Colonic mucosa (tissue), 4 donors: ENCODE results near the gene TBCE. TPM values are rescaled to one million over a fixed set of nuclear protein-coding genes. Genes with fewer than 3 reads are reported as not detected.
"Not testable (repeated sequence)": the region's sequence is repeated elsewhere in the genome, so short reads cannot be mapped to it uniquely, and the experiment has no call there.

Experiments
- DNase-seq: peaks from one replicate; pipeline ENCODE4 v3.0.0-alpha.2; 2020
- H3K27ac ChIP-seq: fragments of 200-600 bp; one replicate; pipeline ENCODE4 v1.8.0; 2021
- H3K27me3 ChIP-seq: fragments of 200-600 bp; one replicate; pipeline ENCODE4 v1.8.0; 2021
- H3K36me3 ChIP-seq: fragments of 200-600 bp; one replicate; pipeline ENCODE4 v1.8.0; 2021
- H3K4me1 ChIP-seq: fragments of 200-600 bp; one replicate; pipeline ENCODE4 v1.8.0; 2021; ENCODE audit warnings: mild to moderate bottlenecking
- H3K4me3 ChIP-seq: fragments of 200-600 bp; one replicate; pipeline ENCODE4 v1.8.0; 2021
- H3K9ac ChIP-seq, 2 donors: one replicate each; pipeline ENCODE4 v1.7.0; 2013; ENCODE audit warnings: control low read depth in 2 of 2, low read depth in 2 of 2, low read length in 2 of 2
- H3K9me3 ChIP-seq: fragments of 200-600 bp; one replicate; pipeline ENCODE4 v1.8.0; 2021
- intact Hi-C: fragments of 100-400 bp; cut with DNase I; formaldehyde crosslinking; loops from one replicate; pipeline ENCODE4 v1.14.1; 2022
- total RNA-seq, 2 donors: library from RNA; stranded (reverse); fragmentation: NEBNext Ultra II Directional in 1 of 2; extraction: Animal tissue kit (Norgen Biotek cat#: 25700) in 1 of 2; gene quantifications; one replicate each; pipeline ENCODE4 v1.2.1, GENCODE V29; 2021
- TF ChIP-seq, protein P1 (sequence below): fragments of 200-600 bp; IDR thresholded peaks from one replicate; pipeline ENCODE4 v1.8.0; 2022; ENCODE audit warnings: antibody characterized with exemption, mild to moderate bottlenecking
- donor health status: healthy.
- donor health status: DM: no; HTN: no; CAD: no.
- donor health status: DM: no; HTN: no; CAD: no.

TBCE gene
- total RNA-seq, 2 donors from 2014 or later = 12.6 to 22.7 TPM

- Histone ChIP-seq H3K4me1 (no peaks in the 10 kb centered on the region), H3K9ac (no peak overlapping the region), H3K36me3 (peaks cover 8% of the 10 kb centered on the region), H3K4me3 (no peak overlapping the region), H3K27ac (no peak overlapping the region), H3K9me3 (no peaks in the 10 kb centered on the region), H3K27me3 (no peaks in the 10 kb centered on the region)
- TF ChIP-seq, protein P1, sequence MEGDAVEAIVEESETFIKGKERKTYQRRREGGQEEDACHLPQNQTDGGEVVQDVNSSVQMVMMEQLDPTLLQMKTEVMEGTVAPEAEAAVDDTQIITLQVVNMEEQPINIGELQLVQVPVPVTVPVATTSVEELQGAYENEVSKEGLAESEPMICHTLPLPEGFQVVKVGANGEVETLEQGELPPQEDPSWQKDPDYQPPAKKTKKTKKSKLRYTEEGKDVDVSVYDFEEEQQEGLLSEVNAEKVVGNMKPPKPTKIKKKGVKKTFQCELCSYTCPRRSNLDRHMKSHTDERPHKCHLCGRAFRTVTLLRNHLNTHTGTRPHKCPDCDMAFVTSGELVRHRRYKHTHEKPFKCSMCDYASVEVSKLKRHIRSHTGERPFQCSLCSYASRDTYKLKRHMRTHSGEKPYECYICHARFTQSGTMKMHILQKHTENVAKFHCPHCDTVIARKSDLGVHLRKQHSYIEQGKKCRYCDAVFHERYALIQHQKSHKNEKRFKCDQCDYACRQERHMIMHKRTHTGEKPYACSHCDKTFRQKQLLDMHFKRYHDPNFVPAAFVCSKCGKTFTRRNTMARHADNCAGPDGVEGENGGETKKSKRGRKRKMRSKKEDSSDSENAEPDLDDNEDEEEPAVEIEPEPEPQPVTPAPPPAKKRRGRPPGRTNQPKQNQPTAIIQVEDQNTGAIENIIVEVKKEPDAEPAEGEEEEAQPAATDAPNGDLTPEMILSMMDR = no peak
- DNase-seq = no peak
- intact Hi-C loops = no loop called here
Observed at GRCh38 chr1:235450433-235450832, 83.2 kb downstream of the TBCE start.

DNA sequence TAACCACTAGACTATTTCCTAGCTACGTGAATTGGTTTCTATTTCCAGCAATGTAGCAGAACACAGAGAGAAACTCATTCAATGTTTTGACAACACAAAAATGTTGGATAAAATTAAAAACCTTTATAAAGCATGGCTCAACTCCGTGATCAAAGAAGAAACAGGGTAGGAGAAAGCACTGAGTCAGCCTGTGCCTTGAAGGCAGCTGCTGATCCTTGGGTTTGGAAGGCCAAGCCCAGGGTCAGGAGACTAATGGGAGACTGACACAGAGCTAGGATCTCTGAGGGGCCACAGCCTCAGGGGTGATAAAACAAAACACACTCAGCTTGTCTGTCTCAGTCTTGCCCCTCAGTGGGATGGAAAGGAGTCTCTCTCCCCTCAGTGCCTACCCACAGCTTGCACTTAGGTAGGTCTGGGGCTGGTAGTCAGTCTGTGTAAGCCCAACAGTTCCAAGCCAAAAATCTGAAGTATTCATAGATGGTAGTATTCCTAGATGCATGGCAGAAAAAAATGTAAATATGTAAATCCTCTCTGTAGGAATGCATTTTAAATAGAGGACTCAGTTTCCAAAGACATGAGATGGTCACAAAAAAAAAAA lies 83.8 kb downstream of the TBCE start:
- H3K36me3 ChIP-seq = peaks cover 5% of the 10 kb centered on the region
- no peak overlapping the region for H3K27ac ChIP-seq
- intact Hi-C loops = no loop called here

DNA sequence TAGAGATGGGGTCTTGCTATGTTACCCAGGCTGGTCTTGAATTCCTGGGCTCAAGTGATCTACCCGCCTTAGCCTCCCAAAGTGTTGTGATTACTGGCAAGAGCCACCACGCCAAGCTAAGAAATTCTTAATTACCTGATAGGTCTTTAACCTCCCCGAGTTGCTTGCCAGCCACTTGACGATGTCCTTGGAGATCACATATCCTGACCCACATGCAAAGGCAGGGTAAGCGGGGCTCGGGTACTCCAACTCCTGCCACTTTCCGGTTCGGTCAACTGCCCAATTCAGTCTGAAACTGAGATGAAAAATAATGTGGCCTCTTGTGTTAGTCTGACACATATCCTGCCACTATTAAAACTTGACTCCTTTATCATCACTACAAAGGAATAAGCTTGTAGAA lies 86.8 kb downstream of the TBCE start:
- no peaks in the 10 kb centered on the region for H3K27me3 ChIP-seq
- no peak overlapping the region for H3K27ac ChIP-seq
- intact Hi-C loops = no loop called here
- TF ChIP-seq, protein P1 = no peak
- H3K36me3 ChIP-seq = no peaks in the 10 kb centered on the region
- H3K4me3 ChIP-seq = no peak overlapping the region
- DNase-seq = no peak
- no peaks in the 10 kb centered on the region for H3K9me3 ChIP-seq
- no peaks in the 10 kb centered on the region for H3K4me1 ChIP-seq
- no peak overlapping the region for H3K9ac ChIP-seq

More for the DNA sequence above, 83.8 kb downstream of the TBCE start:
- no peak for DNase-seq
- no peaks in the 10 kb centered on the region for H3K27me3 ChIP-seq
- no peak overlapping the region for H3K4me3 ChIP-seq
- H3K4me1 ChIP-seq = no peaks in the 10 kb centered on the region
- no peaks in the 10 kb centered on the region for H3K9me3 ChIP-seq
- TF ChIP-seq, protein P1 = no peak
- no peak overlapping the region for H3K9ac ChIP-seq

DNA sequence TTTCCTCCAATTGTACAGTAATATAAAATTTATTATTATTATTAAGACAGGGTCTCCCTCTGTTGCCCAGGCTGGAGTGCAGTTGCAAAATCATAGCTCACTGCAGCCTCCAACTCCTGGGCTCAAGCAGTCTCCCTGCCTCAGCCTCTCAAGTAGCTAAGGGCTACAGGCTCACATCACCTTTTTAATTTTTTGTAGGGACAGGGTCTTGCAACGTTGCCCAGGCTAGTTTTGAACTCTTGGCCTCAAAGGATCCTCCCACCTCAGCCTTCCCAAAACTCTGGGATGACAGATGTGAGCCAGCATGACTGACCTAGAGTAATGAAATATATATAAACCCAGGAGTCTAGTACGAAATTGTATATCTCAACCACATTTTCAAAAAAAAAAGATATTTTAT lies 87.9 kb downstream of the TBCE start:
- Histone ChIP-seq H3K27ac (no peak overlapping the region), H3K27me3 (no peaks in the 10 kb centered on the region), H3K36me3 (no peaks in the 10 kb centered on the region), H3K4me3 (no peak overlapping the region), H3K9ac (no peak overlapping the region), H3K9me3 (no peaks in the 10 kb centered on the region), H3K4me1 (no peaks in the 10 kb centered on the region)
- DNase-seq = no peak
- intact Hi-C loops = no loop called here
- TF ChIP-seq, protein P1 = no peak

- DNase-seq = no peak
- Histone ChIP-seq H3K36me3 (no peaks in the 10 kb centered on the region), H3K9ac (no peak overlapping the region), H3K4me1 (no peaks in the 10 kb centered on the region), H3K9me3 (no peaks in the 10 kb centered on the region), H3K27ac (no peak overlapping the region), H3K4me3 (no peak overlapping the region), H3K27me3 (no peaks in the 10 kb centered on the region)
- intact Hi-C loops = no loop called here
- TF ChIP-seq, protein P1 = no peak
Observed at GRCh38 chr1:235455823-235456222, 88.6 kb downstream of the TBCE start.

- H3K27me3 ChIP-seq, H3K36me3 ChIP-seq, H3K9me3 ChIP-seq, intact Hi-C loops, H3K4me3 ChIP-seq, H3K4me1 ChIP-seq, H3K27ac ChIP-seq, DNase-seq, H3K9ac ChIP-seq: not testable (repeated sequence)
Observed at GRCh38 chr1:235457856-235458255, 90.6 kb downstream of the TBCE start.
